PC-3 (cell line): ENCODE data around the gene LMOD3.

Source experiments
- EZH2 ChIP-seq: fragments of 300-600 bp; sonication (generic); IDR thresholded peaks from one replicate; pipeline ENCODE4 v1.6.1; 2017; ENCODE audit warnings: antibody characterized with exemption, mild to moderate bottlenecking, low read length; ENCODE audit not compliant: unreplicated experiment
- EZH2phosphoT487 ChIP-seq: fragments of 300-600 bp; sonication (generic); IDR thresholded peaks from 2 replicates; pipeline ENCODE4 v1.6.1; 2018; ENCODE audit warnings: mild to moderate bottlenecking, antibody characterized with exemption, low read length, borderline replicate concordance

DNA sequence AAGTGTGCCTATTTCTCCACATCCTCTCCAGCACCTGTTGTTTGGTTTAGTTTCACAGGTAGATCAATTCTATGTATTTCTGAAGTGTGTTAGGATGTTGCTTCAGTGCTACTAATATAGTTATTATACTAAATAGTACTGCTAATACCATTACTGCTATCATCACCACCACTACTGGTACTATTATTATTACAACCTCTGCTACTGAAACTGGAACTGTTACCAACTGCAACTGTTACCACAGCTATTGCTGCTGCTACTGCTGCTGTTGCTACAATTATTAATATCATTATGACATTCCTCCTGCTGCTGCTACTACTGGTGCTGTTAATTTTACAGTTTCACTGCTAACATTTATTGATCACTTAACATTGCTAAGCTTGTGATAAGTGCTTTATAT lies 8.3 kb upstream of the LMOD3 start:
- no peak for TF ChIP-seq EZH2
- TF ChIP-seq EZH2phosphoT487 = no peak
